ENCODE results near the gene TRABD2B. TPM values are rescaled to one million over a fixed set of nuclear protein-coding genes. Genes with fewer than 3 reads are reported as not detected.

The TRABD2B gene
- total RNA-seq, 2 experiments from 2014 or later: not detected

DNA sequence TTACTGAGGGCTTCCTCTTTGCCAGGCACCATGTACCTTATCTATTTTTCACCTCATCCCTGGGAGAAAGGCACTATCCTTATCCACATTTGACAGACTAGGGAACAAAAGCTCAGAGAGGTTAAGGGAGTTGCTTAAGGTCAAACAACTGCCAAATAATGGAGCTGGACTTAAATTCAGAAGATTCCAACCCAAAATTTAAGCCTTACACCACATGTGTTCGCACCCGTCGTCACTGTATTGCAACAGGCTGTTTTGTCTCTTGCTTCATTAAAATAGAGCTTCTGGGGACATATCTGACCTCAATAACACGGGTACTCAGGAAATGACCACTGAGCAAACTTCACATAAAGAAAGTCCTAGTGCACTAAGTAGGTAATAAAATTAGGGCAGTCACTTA lies 62.0 kb downstream of the TRABD2B start:
- intact Hi-C loops (cut with micrococcal nuclease): no loop called here
- no peak overlapping the region for H3K4me3 Mint-ChIP-seq
- H3K27me3 Mint-ChIP-seq (ENCODE audit: low read depth): peaks cover 8% of the 10 kb centered on the region
- CTCF ChIA-PET: no interaction called here
- no peaks in the 10 kb centered on the region for H3K36me3 Mint-ChIP-seq (ENCODE audit: low read depth)
- no peaks in the 10 kb centered on the region for H3K4me1 Mint-ChIP-seq (ENCODE audit: low read depth)
- H3K9me3 Mint-ChIP-seq: no peaks in the 10 kb centered on the region
- H3K27ac Mint-ChIP-seq: no peak overlapping the region
- DNase-seq: no peak

DNA sequence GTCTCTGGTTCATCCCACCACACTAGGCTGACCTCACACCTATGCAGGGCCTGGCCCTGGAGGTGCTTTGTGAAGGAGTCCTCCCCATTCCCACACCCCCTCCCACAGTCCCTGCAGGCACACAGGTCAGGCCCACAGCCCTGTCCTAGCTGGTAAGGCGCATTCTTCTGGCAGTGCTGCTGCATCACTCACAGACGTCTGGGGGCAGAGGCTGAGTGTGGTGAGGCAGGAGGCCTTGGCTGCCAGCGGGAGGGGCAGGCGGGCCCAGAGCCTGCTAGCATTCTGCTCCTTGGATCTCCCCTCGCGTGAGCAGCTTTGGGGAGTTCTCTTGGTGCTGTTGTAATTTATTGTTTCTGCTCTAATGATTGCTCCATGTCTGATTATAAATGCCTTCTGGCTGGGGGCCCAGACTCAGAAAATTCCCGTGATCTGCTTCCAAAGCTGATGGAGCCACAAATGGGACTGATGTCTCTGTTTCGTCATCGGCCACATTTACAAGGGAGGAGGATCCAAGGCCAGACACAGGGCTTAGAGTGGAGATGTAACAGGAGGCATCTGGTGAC lies 62.9 kb downstream of the TRABD2B start:
- no peaks in the 10 kb centered on the region for H3K4me1 Mint-ChIP-seq (ENCODE audit: low read depth)
- no peak for DNase-seq
- H3K27ac Mint-ChIP-seq: no peak overlapping the region
- no peaks in the 10 kb centered on the region for H3K36me3 Mint-ChIP-seq (ENCODE audit: low read depth)
- H3K27me3 Mint-ChIP-seq (ENCODE audit: low read depth): peaks cover 6% of the 10 kb centered on the region
- CTCF ChIA-PET: no interaction called here
- no peak overlapping the region for H3K4me3 Mint-ChIP-seq
- H3K9me3 Mint-ChIP-seq: no peaks in the 10 kb centered on the region
- intact Hi-C loops (cut with micrococcal nuclease): no loop called here

DNA sequence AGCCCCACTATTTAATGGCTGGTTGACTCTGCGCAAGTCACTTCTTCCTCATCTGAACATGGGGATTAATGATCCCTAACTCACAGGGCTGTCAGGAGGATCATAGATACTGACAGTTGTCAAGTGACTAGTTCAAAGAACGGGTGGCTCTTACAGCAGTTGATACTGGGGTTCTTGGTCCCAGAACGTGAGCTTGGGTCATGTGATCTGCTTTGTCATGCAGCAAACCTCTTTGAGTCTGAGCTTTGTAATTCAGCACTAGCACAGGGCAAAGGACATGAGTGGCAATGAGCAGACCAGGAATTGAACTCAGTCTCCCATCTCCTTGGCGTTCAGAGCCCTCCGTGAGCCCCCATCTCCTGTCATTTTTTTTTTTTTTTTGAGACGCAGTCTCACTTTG lies 64.4 kb downstream of the TRABD2B start:
- no peaks in the 10 kb centered on the region for H3K36me3 Mint-ChIP-seq (ENCODE audit: low read depth)
- intact Hi-C loops (cut with micrococcal nuclease): no loop called here

GRCh38 chr1:47931395-47931794 lies 65.8 kb downstream of the TRABD2B start:
- no peak overlapping the region for H3K4me3 Mint-ChIP-seq
- intact Hi-C loops (cut with micrococcal nuclease): no loop called here
- DNase-seq: peak; percentile 9
- no peaks in the 10 kb centered on the region for H3K4me1 Mint-ChIP-seq (ENCODE audit: low read depth)
- CTCF ChIA-PET: no interaction called here
- no peaks in the 10 kb centered on the region for H3K36me3 Mint-ChIP-seq (ENCODE audit: low read depth)
- peaks cover 5% of the 10 kb centered on the region for H3K27me3 Mint-ChIP-seq (ENCODE audit: low read depth)
- no peaks in the 10 kb centered on the region for H3K9me3 Mint-ChIP-seq
- H3K27ac Mint-ChIP-seq: no peak overlapping the region

More for the DNA sequence above, 64.4 kb downstream of the TRABD2B start:
- no peaks in the 10 kb centered on the region for H3K9me3 Mint-ChIP-seq
- H3K27me3 Mint-ChIP-seq (ENCODE audit: low read depth): peaks cover 5% of the 10 kb centered on the region
- no peaks in the 10 kb centered on the region for H3K4me1 Mint-ChIP-seq (ENCODE audit: low read depth)
- DNase-seq: no peak
- CTCF ChIA-PET: no interaction called here
- no peak overlapping the region for H3K27ac Mint-ChIP-seq
- H3K4me3 Mint-ChIP-seq: no peak overlapping the region

GRCh38 chr1:47930210-47930840 lies 66.9 kb downstream of the TRABD2B start:
- no peak overlapping the region for H3K27ac Mint-ChIP-seq
- H3K4me3 Mint-ChIP-seq: no peak overlapping the region
- CTCF ChIA-PET: no interaction called here
- peaks cover 5% of the 10 kb centered on the region for H3K27me3 Mint-ChIP-seq (ENCODE audit: low read depth)
- H3K9me3 Mint-ChIP-seq: no peaks in the 10 kb centered on the region
- no peaks in the 10 kb centered on the region for H3K4me1 Mint-ChIP-seq (ENCODE audit: low read depth)
- DNase-seq: no peak
- intact Hi-C loops (cut with micrococcal nuclease): no loop called here
- H3K36me3 Mint-ChIP-seq (ENCODE audit: low read depth): no peaks in the 10 kb centered on the region

DNA sequence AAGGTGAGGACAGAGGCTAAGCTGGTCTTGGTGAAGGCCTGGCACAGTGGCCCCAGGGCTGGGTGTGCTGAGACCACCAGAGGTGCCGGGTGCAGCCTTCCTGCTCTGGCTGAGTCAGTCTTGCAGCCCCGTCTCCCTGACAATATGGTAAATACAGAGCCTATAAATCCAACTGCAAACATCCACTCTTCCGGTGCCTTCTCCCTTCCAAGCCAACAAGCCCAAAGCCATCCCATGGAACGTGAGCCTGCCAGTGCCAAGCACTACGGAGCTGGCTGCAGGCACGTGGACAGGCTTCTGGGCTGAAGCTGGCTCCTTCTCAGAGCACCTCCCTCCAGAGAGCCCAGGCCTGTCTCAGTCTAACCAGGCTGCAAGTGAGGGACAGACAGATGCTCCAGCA lies 70.0 kb downstream of the TRABD2B start:
- Mint-ChIP-seq H3K36me3 (ENCODE audit: low read depth) (no peaks in the 10 kb centered on the region), H3K9me3 (no peaks in the 10 kb centered on the region), H3K27ac (no peak overlapping the region), H3K27me3 (ENCODE audit: low read depth) (peaks cover 14% of the 10 kb centered on the region), H3K4me1 (ENCODE audit: low read depth) (no peaks in the 10 kb centered on the region), H3K4me3 (no peak overlapping the region)
- no peak for DNase-seq
- CTCF ChIA-PET: no interaction called here
- intact Hi-C loops (cut with micrococcal nuclease): no loop called here

DNA sequence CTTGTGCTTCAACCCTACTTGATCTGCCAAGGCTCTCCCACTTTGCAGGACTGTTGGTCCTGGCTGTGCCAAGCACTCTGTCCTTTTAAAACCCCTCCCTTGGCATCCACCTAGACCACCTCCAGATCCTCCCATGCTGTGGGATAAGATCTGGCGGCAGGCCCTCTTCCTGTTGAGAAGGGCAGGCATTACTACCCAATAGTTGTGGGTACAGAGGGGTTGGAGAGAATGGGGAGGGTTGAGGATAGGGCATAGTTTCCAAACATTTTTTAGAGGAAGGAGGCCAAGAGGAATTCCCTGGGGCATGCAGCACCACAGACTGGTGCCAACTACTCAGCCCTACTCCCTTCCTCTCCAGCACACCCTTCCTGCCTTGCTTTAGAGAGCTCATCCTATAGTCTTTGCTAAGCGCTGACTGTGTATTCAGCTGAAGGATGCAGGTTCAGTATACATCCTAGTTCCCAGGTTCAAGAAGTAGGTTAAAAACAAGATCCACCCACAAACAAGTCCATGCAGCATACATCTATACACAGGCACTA lies 70.7 kb downstream of the TRABD2B start:
- Mint-ChIP-seq H3K4me1 (ENCODE audit: low read depth) (no peaks in the 10 kb centered on the region), H3K9me3 (no peaks in the 10 kb centered on the region), H3K27ac (no peak overlapping the region), H3K4me3 (no peak overlapping the region), H3K36me3 (ENCODE audit: low read depth) (no peaks in the 10 kb centered on the region), H3K27me3 (ENCODE audit: low read depth) (peaks cover 14% of the 10 kb centered on the region)
- DNase-seq: no peak
- intact Hi-C loops (cut with micrococcal nuclease): no loop called here
- CTCF ChIA-PET: no interaction called here

- Mint-ChIP-seq H3K9me3 (no peaks in the 10 kb centered on the region), H3K27me3 (ENCODE audit: low read depth) (peaks cover 14% of the 10 kb centered on the region), H3K27ac (no peak overlapping the region), H3K36me3 (ENCODE audit: low read depth) (no peaks in the 10 kb centered on the region), H3K4me3 (no peak overlapping the region), H3K4me1 (ENCODE audit: low read depth) (no peaks in the 10 kb centered on the region)
- intact Hi-C loops (cut with micrococcal nuclease): no loop called here
- CTCF ChIA-PET: no interaction called here
- no peak for DNase-seq
Measured at GRCh38 chr1:47924270-47925048, 72.7 kb downstream of the TRABD2B start.

- no peaks in the 10 kb centered on the region for H3K36me3 Mint-ChIP-seq (ENCODE audit: low read depth)
- CTCF ChIA-PET: no interaction called here
- H3K9me3 Mint-ChIP-seq: no peaks in the 10 kb centered on the region
- no peak overlapping the region for H3K4me3 Mint-ChIP-seq
- peaks cover 12% of the 10 kb centered on the region for H3K27me3 Mint-ChIP-seq (ENCODE audit: low read depth)
- no peaks in the 10 kb centered on the region for H3K4me1 Mint-ChIP-seq (ENCODE audit: low read depth)
- intact Hi-C loops (cut with micrococcal nuclease): no loop called here
- H3K27ac Mint-ChIP-seq: no peak overlapping the region
- no peak for DNase-seq
Measured at GRCh38 chr1:47921935-47922415, 75.2 kb downstream of the TRABD2B start.

- DNase-seq: no peak
- Mint-ChIP-seq H3K9me3 (no peaks in the 10 kb centered on the region), H3K27ac (no peak overlapping the region), H3K36me3 (ENCODE audit: low read depth) (no peaks in the 10 kb centered on the region), H3K4me1 (ENCODE audit: low read depth) (no peaks in the 10 kb centered on the region), H3K27me3 (ENCODE audit: low read depth) (peaks cover 10% of the 10 kb centered on the region), H3K4me3 (no peak overlapping the region)
- CTCF ChIA-PET: no interaction called here
- intact Hi-C loops (cut with micrococcal nuclease): no loop called here
Measured at GRCh38 chr1:47919113-47919833, 77.9 kb downstream of the TRABD2B start.

GRCh38 chr1:47918257-47918867 lies 78.8 kb downstream of the TRABD2B start:
- DNase-seq: no peak
- Mint-ChIP-seq H3K4me1 (ENCODE audit: low read depth) (no peaks in the 10 kb centered on the region), H3K27ac (no peak overlapping the region), H3K36me3 (ENCODE audit: low read depth) (no peaks in the 10 kb centered on the region), H3K9me3 (no peaks in the 10 kb centered on the region), H3K27me3 (ENCODE audit: low read depth) (peaks cover 8% of the 10 kb centered on the region), H3K4me3 (no peak overlapping the region)
- CTCF ChIA-PET: no interaction called here
- intact Hi-C loops (cut with micrococcal nuclease): no loop called here

GRCh38 chr1:47917687-47918086 lies 79.5 kb downstream of the TRABD2B start:
- CTCF ChIA-PET: no interaction called here
- Mint-ChIP-seq H3K4me3 (no peak overlapping the region), H3K36me3 (ENCODE audit: low read depth) (no peaks in the 10 kb centered on the region), H3K4me1 (ENCODE audit: low read depth) (no peaks in the 10 kb centered on the region), H3K27me3 (ENCODE audit: low read depth) (peaks cover 4% of the 10 kb centered on the region), H3K9me3 (no peaks in the 10 kb centered on the region), H3K27ac (no peak overlapping the region)
- intact Hi-C loops (cut with micrococcal nuclease): no loop called here
- DNase-seq: no peak
